GM18907 (cell line): ENCODE results near the gene CFAP92.
"Not testable (repeated sequence)": the region's sequence is repeated elsewhere in the genome, so short reads cannot be mapped to it uniquely, and the experiment has no call there.

Experiments
- ATAC-seq: cut with Tn5 transposase; IDR thresholded peaks from one replicate; pipeline ENCODE4 v1.9.1; 2021; ENCODE audit warnings: mild to moderate bottlenecking, moderate library complexity; ENCODE audit not compliant: unreplicated experiment

The CFAP92 gene

GRCh38 chr3:128945041-128945877, 48.6 kb downstream of the CFAP92 start:
- no peak for ATAC-seq

- ATAC-seq: no peak
Measured at GRCh38 chr3:128942161-128942952, 51.5 kb downstream of the CFAP92 start.

GRCh38 chr3:128940252-128940651, 53.6 kb downstream of the CFAP92 start:
- no peak for ATAC-seq

- no peak for ATAC-seq
Measured at GRCh38 chr3:128936341-128936740, 57.5 kb downstream of the CFAP92 start.

GRCh38 chr3:128935922-128936321, 58.0 kb downstream of the CFAP92 start:
- no peak for ATAC-seq

GRCh38 chr3:128933922-128934253, 60.0 kb downstream of the CFAP92 start:
- ATAC-seq: no peak

- ATAC-seq: no peak
Measured at GRCh38 chr3:128933213-128933921, 60.5 kb downstream of the CFAP92 start.

GRCh38 chr3:128932516-128933212, 61.2 kb downstream of the CFAP92 start:
- ATAC-seq: no peak

- no peak for ATAC-seq
Measured at GRCh38 chr3:128931046-128931445, 62.8 kb downstream of the CFAP92 start.

GRCh38 chr3:128929364-128929763, 64.5 kb downstream of the CFAP92 start:
- ATAC-seq: no peak

- ATAC-seq: not testable (repeated sequence)
Measured at GRCh38 chr3:128923986-128924385, 69.9 kb downstream of the CFAP92 start.

- no peak for ATAC-seq
Measured at GRCh38 chr3:128923576-128923975, 70.3 kb downstream of the CFAP92 start.

- ATAC-seq: no peak
Measured at GRCh38 chr3:128922804-128923459, 70.9 kb downstream of the CFAP92 start.

GRCh38 chr3:128919988-128920387, 73.9 kb downstream of the CFAP92 start:
- no peak for ATAC-seq

- no peak for ATAC-seq
Measured at GRCh38 chr3:128917291-128917690, 76.6 kb downstream of the CFAP92 start.

GRCh38 chr3:128914966-128915645, 78.8 kb downstream of the CFAP92 start:
- ATAC-seq: no peak

GRCh38 chr3:128911911-128912310, 82.0 kb downstream of the CFAP92 start:
- ATAC-seq: no peak

GRCh38 chr3:128910006-128910405, 83.9 kb downstream of the CFAP92 start:
- no peak for ATAC-seq

GRCh38 chr3:128908951-128909350, 84.9 kb downstream of the CFAP92 start:
- no peak for ATAC-seq
